ENCODE measurements around the gene GPR156.
"Not testable (repeated sequence)": the region's sequence is repeated elsewhere in the genome, so short reads cannot be mapped to it uniquely, and the experiment has no call there.

Gene GPR156

GRCh38 chr3:120274739-120275167 is 10.3 kb downstream of the GPR156 start:
- DNase-seq (ENCODE audit: low read depth, low spot score): no peak

DNA sequence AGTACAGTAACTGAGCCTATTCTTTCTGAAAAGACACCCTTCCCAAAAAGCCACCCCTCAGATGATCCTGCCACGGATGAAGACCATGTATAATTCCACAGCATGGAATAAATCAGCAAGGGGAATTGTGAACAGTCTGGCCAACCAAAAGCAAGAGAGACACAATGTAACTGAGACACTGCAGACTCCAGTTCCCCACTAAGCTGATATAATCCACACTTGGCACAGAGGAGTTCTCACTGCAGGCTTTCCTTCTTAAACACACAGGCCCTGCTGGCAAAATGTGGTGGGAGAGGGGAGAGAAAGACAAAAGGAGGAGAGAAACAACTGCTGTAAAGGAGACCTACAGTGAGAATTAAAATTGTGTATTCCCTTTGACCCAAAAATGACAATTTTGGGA is 12.7 kb downstream of the GPR156 start:
- no peak for DNase-seq (ENCODE audit: low read depth, low spot score)

GRCh38 chr3:120265989-120266388 is 19.0 kb downstream of the GPR156 start:
- DNase-seq (ENCODE audit: low read depth, low spot score): no peak

DNA sequence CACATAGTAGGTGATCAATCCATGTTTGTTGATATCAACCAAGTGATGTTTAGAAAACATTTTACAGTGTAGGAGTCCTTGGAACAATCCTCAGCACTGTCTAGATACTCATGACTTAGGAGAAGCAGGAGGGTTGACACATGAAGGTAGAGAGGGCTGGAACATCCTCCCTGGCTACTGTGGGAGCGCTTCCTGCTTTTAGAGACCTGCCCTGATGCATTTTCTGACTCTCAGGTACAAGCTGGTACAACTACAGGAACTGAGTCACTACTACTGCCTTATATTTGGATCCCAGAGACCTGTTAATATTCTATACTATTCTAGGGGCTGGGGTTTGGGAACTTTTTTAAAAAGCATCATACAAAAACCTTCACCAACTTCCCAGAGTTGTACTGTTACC is 20.1 kb downstream of the GPR156 start:
- no peak for DNase-seq (ENCODE audit: low read depth, low spot score)

DNA sequence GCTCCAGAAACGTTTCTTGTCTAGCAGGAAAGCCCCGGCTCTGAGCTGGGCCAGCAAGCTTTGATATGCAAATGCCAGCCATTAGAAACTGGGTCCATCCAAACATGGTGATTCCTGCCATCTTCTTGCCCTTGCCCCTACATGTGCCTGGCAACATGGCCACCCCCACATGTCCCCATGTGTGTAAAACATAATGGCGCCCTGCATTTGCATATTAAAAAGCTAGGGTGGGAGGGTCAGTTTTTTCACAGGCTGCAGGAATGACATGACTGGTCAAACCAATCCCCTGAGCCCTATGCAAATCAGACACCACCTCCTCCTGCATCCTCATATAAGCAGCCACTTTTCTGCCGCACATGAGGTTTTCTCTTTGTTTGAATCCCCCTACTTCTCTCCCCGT is 21.2 kb downstream of the GPR156 start:
- no peak for DNase-seq (ENCODE audit: low read depth, low spot score)

DNA sequence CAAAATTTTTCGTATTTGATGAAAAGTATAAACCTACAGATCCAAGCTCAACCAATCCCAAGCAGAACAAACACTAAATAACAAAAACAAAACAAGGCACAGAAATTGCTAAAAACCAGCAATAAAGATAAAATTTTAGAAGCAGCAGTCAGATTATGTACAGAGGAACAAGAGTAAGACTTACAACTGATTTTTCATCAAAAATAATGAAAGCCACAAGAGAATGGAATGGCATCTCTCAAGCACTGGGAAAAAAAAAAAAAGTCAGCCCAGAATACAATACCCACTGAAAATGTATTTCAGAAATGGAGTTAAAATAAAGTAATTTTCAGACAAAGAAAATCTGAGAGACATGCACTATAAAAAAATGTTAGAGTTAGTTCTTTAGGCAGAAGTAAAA is 27.0 kb downstream of the GPR156 start:
- DNase-seq (ENCODE audit: low read depth, low spot score): no peak

- DNase-seq (ENCODE audit: low read depth, low spot score): no peak
Observed at GRCh38 chr3:120245386-120245785, 39.6 kb downstream of the GPR156 start.

GRCh38 chr3:120244834-120245225 is 40.2 kb downstream of the GPR156 start:
- DNase-seq (ENCODE audit: low read depth, low spot score): no peak

- DNase-seq (ENCODE audit: low read depth, low spot score): no peak
Observed at GRCh38 chr3:120239644-120240043, 45.4 kb downstream of the GPR156 start.

DNA sequence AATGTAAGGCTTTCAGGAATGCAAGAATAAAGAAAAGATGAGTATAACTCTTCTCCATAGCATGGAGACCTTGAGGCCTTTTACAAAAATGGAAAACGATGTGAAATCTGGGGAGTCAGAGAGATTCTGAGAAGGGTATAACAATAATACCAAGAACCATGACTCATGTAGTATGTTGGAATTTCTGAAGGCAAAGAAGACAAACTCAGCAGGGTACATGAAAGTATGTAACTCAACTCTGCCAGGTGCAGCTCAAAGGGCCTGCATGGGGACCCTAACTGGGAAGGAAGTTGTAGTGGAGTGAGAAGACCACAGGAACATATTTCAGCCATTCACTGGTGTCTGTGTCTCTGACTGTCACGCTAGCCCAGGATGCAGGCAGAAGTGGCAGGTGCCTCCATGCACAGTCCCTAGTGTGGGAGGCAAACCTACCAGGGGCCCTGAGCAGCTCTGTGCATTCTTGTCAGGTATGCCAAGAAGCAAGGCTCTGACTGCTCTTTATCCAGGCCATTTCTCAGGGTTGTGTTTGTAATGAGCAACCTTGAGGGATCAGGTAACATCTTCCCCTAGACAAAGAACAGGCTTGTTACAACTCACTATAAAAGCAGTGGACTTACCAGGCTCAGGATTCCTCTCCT is 57.2 kb downstream of the GPR156 start:
- no peak for DNase-seq (ENCODE audit: low read depth, low spot score)

DNA sequence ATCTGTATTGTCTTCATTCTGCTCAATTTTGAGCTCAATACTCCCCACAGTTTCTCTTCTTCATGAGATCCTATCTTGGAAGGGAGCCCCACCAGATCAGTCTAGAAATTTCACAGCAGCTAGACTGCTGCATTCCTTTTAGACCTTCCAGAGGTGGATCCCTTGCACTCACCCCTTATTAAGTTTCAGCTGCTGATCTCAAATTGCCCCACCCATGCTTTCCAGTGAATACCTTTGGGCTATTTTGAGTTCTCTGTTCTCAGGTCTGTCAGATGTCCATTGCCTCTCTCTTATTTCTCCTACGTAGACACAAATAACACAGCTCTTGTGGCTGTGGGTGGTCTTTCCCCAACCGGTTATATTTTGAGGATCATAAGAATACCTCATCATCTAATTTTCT is 60.8 kb downstream of the GPR156 start:
- DNase-seq (ENCODE audit: low read depth, low spot score): no peak

DNA sequence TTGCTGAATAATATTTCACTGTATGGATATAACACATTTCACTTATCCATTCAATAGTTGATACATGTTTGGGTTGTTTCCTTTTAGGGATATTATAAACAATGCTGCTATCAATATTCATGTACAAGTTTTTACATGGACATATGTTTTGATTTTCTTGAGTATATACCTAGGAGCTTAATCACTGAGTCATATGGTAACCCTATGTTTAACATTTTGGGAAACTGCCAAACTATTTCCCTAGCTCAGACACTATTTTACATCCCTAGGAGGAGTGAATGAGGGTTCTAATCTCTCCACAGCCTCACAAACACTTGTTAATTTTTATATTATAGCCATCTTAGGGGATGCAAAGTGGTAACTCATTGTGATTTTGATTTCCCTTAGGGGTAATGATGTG is 66.0 kb downstream of the GPR156 start:
- no peak for DNase-seq (ENCODE audit: low read depth, low spot score)

GRCh38 chr3:120216633-120217032 is 68.4 kb downstream of the GPR156 start:
- DNase-seq (ENCODE audit: low read depth, low spot score): not testable (repeated sequence)

- no peak for DNase-seq (ENCODE audit: low read depth, low spot score)
Observed at GRCh38 chr3:120214176-120214575, 70.8 kb downstream of the GPR156 start.

- DNase-seq (ENCODE audit: low read depth, low spot score): no peak
Observed at GRCh38 chr3:120212505-120212904, 72.5 kb downstream of the GPR156 start.

DNA sequence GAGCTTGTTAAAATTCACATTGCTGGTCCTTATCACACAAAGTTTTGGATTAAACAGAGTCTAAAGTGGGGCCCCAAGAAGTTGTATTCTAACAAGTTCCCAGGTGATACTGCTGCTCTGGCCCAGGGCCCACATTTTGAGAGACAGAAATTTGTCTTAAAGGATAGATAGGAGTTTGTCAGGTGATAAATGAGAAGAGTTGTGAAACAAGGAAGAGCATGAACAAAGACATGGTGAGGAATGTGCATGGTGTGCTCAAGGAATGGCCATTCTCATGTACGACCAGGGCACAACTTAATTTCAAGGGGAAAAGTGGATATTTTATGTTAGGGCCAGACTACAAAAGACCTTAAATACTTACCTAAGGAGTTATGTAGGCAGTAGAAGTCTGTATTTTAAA is 75.6 kb downstream of the GPR156 start:
- DNase-seq (ENCODE audit: low read depth, low spot score): no peak

- DNase-seq (ENCODE audit: low read depth, low spot score): no peak
Observed at GRCh38 chr3:120204338-120204737, 80.7 kb downstream of the GPR156 start.

DNA sequence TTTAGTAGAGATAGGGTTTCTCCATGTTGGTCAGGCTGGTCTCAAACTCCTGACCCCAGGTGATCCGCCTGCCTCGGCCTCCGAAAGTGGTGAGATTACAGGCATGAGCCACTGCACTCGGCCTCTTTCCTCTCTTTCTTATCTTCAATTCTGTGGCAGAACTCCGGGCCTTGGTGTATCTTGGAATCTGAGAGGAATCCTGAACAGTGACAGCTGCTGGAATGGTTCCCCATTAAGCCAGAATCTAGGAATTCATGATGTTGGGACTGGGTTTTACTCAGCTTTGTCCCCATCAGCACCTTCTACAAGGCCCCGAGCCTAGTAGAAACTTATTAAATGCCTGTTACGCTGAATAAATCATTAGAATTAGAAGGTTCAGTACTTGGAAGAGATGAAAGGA is 81.4 kb downstream of the GPR156 start:
- no peak for DNase-seq (ENCODE audit: low read depth, low spot score)

- no peak for DNase-seq (ENCODE audit: low read depth, low spot score)
Observed at GRCh38 chr3:120203016-120203415, 82.0 kb downstream of the GPR156 start.

DNA sequence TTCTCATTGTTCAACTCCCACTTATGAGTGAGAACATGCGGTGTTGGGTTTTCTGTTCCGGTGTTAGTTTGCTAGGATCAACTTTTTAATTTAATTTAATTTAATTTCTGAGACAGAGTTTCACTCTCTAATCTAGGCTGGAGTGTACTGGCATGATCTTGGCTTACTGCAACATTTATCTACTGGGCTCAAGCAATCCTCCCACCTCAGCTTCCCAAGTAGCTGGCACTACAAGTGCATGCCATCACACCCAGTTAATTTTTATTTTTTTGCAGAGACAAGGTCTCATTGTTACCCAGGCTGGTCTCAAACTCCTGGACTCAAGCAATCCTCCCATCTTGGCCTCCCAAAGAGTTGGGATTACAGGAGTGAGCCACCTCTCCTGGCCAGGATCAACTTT is 82.7 kb downstream of the GPR156 start:
- no peak for DNase-seq (ENCODE audit: low read depth, low spot score)

DNA sequence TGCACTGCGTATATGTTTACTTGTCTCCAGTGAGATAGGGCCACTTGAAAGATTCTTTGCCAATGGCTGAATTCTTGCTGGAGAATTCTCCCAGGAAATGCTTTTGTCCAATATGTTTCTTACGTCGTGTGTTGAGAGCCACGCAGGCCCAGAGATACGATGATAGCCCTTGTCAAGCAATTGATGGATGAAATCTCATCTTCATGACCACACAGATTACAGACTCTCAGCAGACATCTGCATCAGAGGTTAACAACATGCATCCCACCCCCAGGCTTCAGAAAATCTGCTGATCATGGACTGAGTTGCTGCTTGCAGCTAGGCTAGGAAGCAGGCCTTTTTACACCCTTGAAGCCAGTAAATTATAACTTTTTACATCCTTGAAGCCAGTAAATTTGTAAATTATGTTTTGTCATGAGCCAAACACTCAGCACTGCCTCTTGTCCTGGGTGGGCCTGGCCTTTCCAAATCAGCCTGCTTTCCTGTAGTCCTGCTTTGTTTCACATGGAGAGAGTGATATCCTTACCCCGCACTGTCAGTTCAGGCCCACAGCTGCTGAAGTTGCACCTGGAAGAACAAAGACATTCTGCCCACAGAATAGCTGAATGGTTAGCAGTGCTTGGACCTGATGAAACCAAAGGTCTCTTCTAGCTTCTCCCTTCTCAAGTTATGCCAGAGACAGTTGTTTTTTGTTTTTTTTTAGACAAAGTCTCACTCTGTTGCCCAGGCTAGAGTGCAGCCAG is 84.4 kb downstream of the GPR156 start:
- no peak for DNase-seq (ENCODE audit: low read depth, low spot score)

- no peak for DNase-seq (ENCODE audit: low read depth, low spot score)
Observed at GRCh38 chr3:120198305-120198878, 86.6 kb downstream of the GPR156 start.

GRCh38 chr3:120196812-120197211 is 88.2 kb downstream of the GPR156 start:
- no peak for DNase-seq (ENCODE audit: low read depth, low spot score)

Measured in smooth muscle cell of the brain vasculature (primary cell).